Kidney (tissue), 14 donors: Measurements from ENCODE around the gene TVP23C. TPM values are rescaled to one million over a fixed set of nuclear protein-coding genes. Genes with fewer than 3 reads are reported as not detected.

Experiments
- DNase-seq, 5 donors: peaks; one replicate each; pipeline ENCODE4 v3.0.0-alpha.2; 2013 to 2020
- FAIRE-seq: peaks from 2 replicates; lab custom pipeline; 2012; peaks lifted over from hg19 to GRCh38; lab: Jason Lieb, UNC
- H3K27ac ChIP-seq, 2 donors: one replicate each; pipeline ENCODE4 v1.7.0; 2013; ENCODE audit warnings: low read depth in 2 of 2, low read length in 2 of 2, inconsistent platforms in 1 of 2
- H3K27me3 ChIP-seq: one replicate; pipeline ENCODE4 v1.7.1; 2013; ENCODE audit warnings: low read length, inconsistent platforms; ENCODE audit not compliant: control insufficient read depth, insufficient read depth
- H3K36me3 ChIP-seq, 3 donors: one replicate each; pipeline versions ENCODE4 v1.7.0 to v1.7.1; 2013; ENCODE audit warnings: low read length in 3 of 3, control low read depth in 1 of 3, inconsistent platforms in 1 of 3; ENCODE audit not compliant: insufficient read depth in 3 of 3, control insufficient read depth in 2 of 3
- H3K4me1 ChIP-seq, 3 donors: one replicate each; pipeline versions ENCODE4 v1.7.0 to v1.7.1; 2013; ENCODE audit warnings: low read length in 3 of 3, inconsistent platforms in 1 of 3, low read depth in 1 of 3; ENCODE audit not compliant: control insufficient read depth in 2 of 3, insufficient read depth in 2 of 3
- H3K4me3 ChIP-seq, 3 donors: one replicate each; pipeline versions ENCODE4 v1.7.0 to v1.8.1; 2013; ENCODE audit warnings: low read length in 3 of 3, control low read depth in 1 of 3, inconsistent platforms in 1 of 3
- H3K9ac ChIP-seq, 3 donors: one replicate each; pipeline versions ENCODE4 v1.7.0 to v1.7.1; 2013; ENCODE audit warnings: low read length in 3 of 3, control low read depth in 1 of 3, inconsistent platforms in 1 of 3
- H3K9me3 ChIP-seq, 3 donors: one replicate each; pipeline versions ENCODE4 v1.7.0 to v1.7.1; 2013; ENCODE audit warnings: low read length in 3 of 3, control low read depth in 1 of 3, inconsistent platforms in 1 of 3; ENCODE audit not compliant: control insufficient read depth in 2 of 3, insufficient read depth in 1 of 3
- CTCF ChIP-seq: IDR thresholded peaks from 3 replicates; pipeline ENCODE4 v1.5.1; 2012; ENCODE audit warnings: mild to moderate bottlenecking, moderate library complexity, borderline replicate concordance; ENCODE audit not compliant: insufficient read depth; ENCODE audit errors: extremely low read depth
- intact Hi-C: fragments of 100-400 bp; cut with DNase I; formaldehyde crosslinking; loops from one replicate; pipeline ENCODE4 v1.11.1; 2022
- polyA plus RNA-seq: library from polyadenylated mRNA; stranded (reverse); fragments of 350-450 nt; fragmentation: Illumina TruSeq; extraction: RNeasy Lipid Tissue Mini Kit (QIAGEN cat#74804); gene quantifications from one replicate; pipeline ENCODE4 v1.2.3, GENCODE V29; 2014; ENCODE audit warnings: low read depth, low replicate concordance; ENCODE audit not compliant: insufficient read depth
- total RNA-seq: library from RNA; stranded (reverse); fragmentation: NEBNext Ultra II Directional; extraction: Animal tissue kit (Norgen Biotek cat#: 25700); gene quantifications from one replicate; pipeline ENCODE4 v1.2.1, GENCODE V29; 2021
- donor health status: control.
- donor health status: control.
- donor health status: control.
- donor health status: control.
- donor health status: control.
- donor health status: DM: yes; HTN: yes; CAD: no.
- donor health status: Normal renal cell carcinoma (clear cell type).

Gene TVP23C
- total and polyA plus RNA-seq, 2 donors from 2014 or later: 2.6 to 19.0 TPM

- no peaks in the 10 kb centered on the region for H3K9me3 ChIP-seq
- no peak overlapping the region for H3K27ac ChIP-seq
- intact Hi-C loops: loop anchor here (5.0 kb wide), 1 partner anchor 246 kb away; no protein-coding TSS in a partner anchor
- no peak overlapping the region for H3K4me3 ChIP-seq
- FAIRE-seq: no peak
- no peaks in the 10 kb centered on the region for H3K27me3 ChIP-seq
- H3K36me3 ChIP-seq: no peaks in the 10 kb centered on the region
- no peak for DNase-seq
- no peak for TF ChIP-seq CTCF
- peaks cover 4 to 13% (median 9%) of the 10 kb centered on the region in 3 donors for H3K4me1 ChIP-seq
- H3K9ac ChIP-seq: no peak overlapping the region
Observed at GRCh38 chr17:15503731-15504130, 59.6 kb downstream of the TVP23C start.

DNA sequence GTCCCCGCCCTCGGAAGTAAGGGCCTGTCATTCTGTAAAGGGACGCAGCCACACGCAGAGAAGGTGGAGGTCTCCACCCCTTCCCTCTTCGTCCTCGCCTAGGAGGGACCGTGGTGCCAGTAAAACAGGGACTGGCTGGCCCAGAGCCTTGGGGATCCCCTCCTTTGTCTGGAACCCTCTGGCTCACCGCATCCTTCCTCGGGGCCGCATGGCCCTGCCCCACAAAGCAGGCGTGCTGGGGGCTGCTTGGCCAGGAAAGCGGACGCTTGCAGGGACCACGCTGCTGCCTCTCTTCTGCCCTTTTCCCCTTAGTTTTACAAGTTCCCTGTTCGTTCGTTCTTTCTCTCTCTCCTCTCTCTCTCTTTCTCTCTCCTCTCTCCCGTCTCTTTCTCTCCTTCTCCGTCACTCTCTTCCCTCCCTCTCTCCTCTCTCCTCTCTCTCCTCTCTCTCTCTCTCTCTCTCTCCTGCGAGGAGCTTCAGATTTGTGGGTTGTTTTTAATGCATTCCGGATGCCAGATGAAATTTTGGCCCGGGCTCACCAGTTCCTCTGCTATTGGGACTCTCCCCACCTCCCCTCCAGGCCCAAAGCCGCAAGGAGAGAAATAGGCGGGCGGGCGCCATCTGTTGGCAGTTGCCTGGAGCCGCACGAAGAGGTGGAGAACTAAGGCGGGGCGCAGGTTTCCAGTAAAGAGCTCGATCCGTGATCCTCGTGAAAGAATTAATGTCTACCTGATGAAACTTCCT, 60.7 kb downstream of the TVP23C start:
- peak; percentile 89 to 96 (median 93) for DNase-seq

GRCh38 chr17:15501793-15502192, 61.5 kb downstream of the TVP23C start:
- DNase-seq: peak in 4 of 5 donors; percentile 58 to 69 (median 68)
- no peak for FAIRE-seq
- H3K36me3 ChIP-seq: no peaks in the 10 kb centered on the region
- H3K27ac ChIP-seq: peak overlapping the region; percentile 62 to 71
- H3K9me3 ChIP-seq: no peaks in the 10 kb centered on the region
- no peaks in the 10 kb centered on the region for H3K27me3 ChIP-seq
- peak overlapping the region in 1 of 3 donors; percentile 51 for H3K9ac ChIP-seq
- H3K4me1 ChIP-seq: peaks cover 4 to 13% (median 9%) of the 10 kb centered on the region in 3 donors
- intact Hi-C loops: loop anchor here (5.0 kb wide), 1 partner anchor 244 kb away; no protein-coding TSS in a partner anchor
- TF ChIP-seq CTCF: no peak
- H3K4me3 ChIP-seq: no peak overlapping the region

More for the DNA sequence above, 60.7 kb downstream of the TVP23C start:
- Histone ChIP-seq H3K27me3 (no peaks in the 10 kb centered on the region), H3K9ac (peak overlapping the region in 1 of 3 donors; percentile 69), H3K4me1 (peaks cover 4 to 13% (median 9%) of the 10 kb centered on the region in 3 donors), H3K4me3 (peak overlapping the region in 1 of 3 donors; percentile 43), H3K27ac (peak overlapping the region; percentile 62 to 71), H3K9me3 (no peaks in the 10 kb centered on the region), H3K36me3 (no peaks in the 10 kb centered on the region)
- TF ChIP-seq CTCF: peak; percentile 85
- intact Hi-C loops: loop anchor here (5.0 kb wide), 1 partner anchor 245 kb away; no protein-coding TSS in a partner anchor
- no peak for FAIRE-seq
